ENCODE measurements around the gene PPRC1. TPM values are rescaled to one million over a fixed set of nuclear protein-coding genes. Genes with fewer than 3 reads are reported as not detected.

Gene PPRC1
- total RNA-seq, 1 donor from 2014 or later: 32.7 TPM

- H3K36me3 ChIP-seq: peaks cover 70% of the 10 kb centered on the region
These were observed 19.1 kb downstream of the PPRC1 start, which contains the start of gene NOLC1 for GRCh38 chr10:102151774-102152544. Gene NOLC1, plus strand, starts transcription at chr10:102152389. Its CDS starts 22 bp downstream, at chr10:102152411.

GRCh38 chr10:102152545-102152890 is 19.7 kb downstream of the PPRC1 start:
- Histone ChIP-seq H3K27me3 (ENCODE audit: low read depth) (no peaks in the 10 kb centered on the region), H3K27ac (peak overlapping the region; percentile 89), H3K4me3 (peak overlapping the region; percentile 86), H3K36me3 (peaks cover 70% of the 10 kb centered on the region), H3K4me1 (peaks cover 20% of the 10 kb centered on the region), H3K9me3 (no peaks in the 10 kb centered on the region)
- no peak for TF ChIP-seq CTCF (IDR thresholded peaks at IDR 0.05)
- ATAC-seq: peak; percentile 31 to 42
- DNase-seq: no peak
- intact Hi-C loops (cut with DNase I): no loop called here

More at GRCh38 chr10:102151774-102152544, 19.1 kb downstream of the PPRC1 start, which contains the start of gene NOLC1:
- Histone ChIP-seq H3K9me3 (no peaks in the 10 kb centered on the region), H3K4me3 (peak within 1 kb of the TSS; percentile 86), H3K4me1 (peaks cover 20% of the 10 kb centered on the region), H3K27me3 (ENCODE audit: low read depth) (no peaks in the 10 kb centered on the region), H3K27ac (peak within 1 kb of the TSS; percentile 89)
- ATAC-seq (peak; percentile 98 to 99), DNase-seq (peak; percentile 99)
- no peak for TF ChIP-seq CTCF (IDR thresholded peaks at IDR 0.05)
- intact Hi-C loops (cut with DNase I): no loop called here

GRCh38 chr10:102153093-102153620 is 20.3 kb downstream of the PPRC1 start:
- DNase-seq (no peak), ATAC-seq (no peak)
- Histone ChIP-seq H3K4me1 (peaks cover 20% of the 10 kb centered on the region), H3K9me3 (no peaks in the 10 kb centered on the region), H3K27me3 (ENCODE audit: low read depth) (no peaks in the 10 kb centered on the region), H3K36me3 (peaks cover 70% of the 10 kb centered on the region), H3K27ac (peak overlapping the region; percentile 89), H3K4me3 (peak overlapping the region; percentile 86)
- intact Hi-C loops (cut with DNase I): no loop called here
- no peak for TF ChIP-seq CTCF (IDR thresholded peaks at IDR 0.05)

GRCh38 chr10:102154466-102155116 is 21.8 kb downstream of the PPRC1 start:
- DNase-seq: peak; percentile 5
- intact Hi-C loops (cut with DNase I): no loop called here

More at GRCh38 chr10:102154466-102155116, 21.8 kb downstream of the PPRC1 start:
- TF ChIP-seq CTCF (IDR thresholded peaks at IDR 0.05): no peak
- peaks cover 70% of the 10 kb centered on the region for H3K36me3 ChIP-seq
- no peak overlapping the region for H3K27ac ChIP-seq
- H3K27me3 ChIP-seq (ENCODE audit: low read depth): no peaks in the 10 kb centered on the region
- peaks cover 20% of the 10 kb centered on the region for H3K4me1 ChIP-seq
- ATAC-seq: no peak
- H3K9me3 ChIP-seq: no peaks in the 10 kb centered on the region
- no peak overlapping the region for H3K4me3 ChIP-seq
